ENCODE results near the gene ANGPTL3.

The ANGPTL3 gene

DNA sequence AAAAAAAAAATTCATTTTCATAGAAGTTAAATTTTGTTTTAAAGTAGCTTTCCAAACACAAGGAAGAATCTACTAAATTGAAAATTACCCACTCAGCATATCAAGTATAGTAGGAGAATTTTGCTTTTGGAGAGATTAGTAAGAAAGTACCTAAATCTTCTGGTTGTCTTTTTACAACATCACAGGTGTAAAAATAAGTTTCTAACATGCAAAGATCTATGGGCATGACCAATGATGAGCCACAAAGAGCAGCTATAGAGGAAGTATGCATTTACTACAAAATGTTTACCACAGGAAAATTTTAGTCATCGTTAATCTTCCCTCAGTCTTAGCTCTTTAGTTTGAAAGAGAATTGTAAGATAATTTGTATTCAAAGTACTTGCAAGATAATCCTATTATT lies 28.1 kb downstream of the ANGPTL3 start:
- Histone ChIP-seq H3K9me3 (ENCODE audit: control insufficient read depth, insufficient read depth, low read length) (no peaks in the 10 kb centered on the region), H3K4me1 (ENCODE audit: control insufficient read depth, insufficient read depth, low read length) (0 out of 2 replicates have a peak, but pooled peaks cover 4% of the 10 kb centered on the region), H3K27me3 (ENCODE audit: control insufficient read depth, insufficient read depth, low read length) (no peaks in the 10 kb centered on the region), H3K27ac (ENCODE audit: low read depth, low read length) (no peak overlapping the region), H3K4me3 (ENCODE audit: low read depth, low read length) (no peak overlapping the region), H3K9ac (ENCODE audit: low read depth, low read length) (no peak overlapping the region), H3K36me3 (ENCODE audit: control insufficient read depth, insufficient read depth, low read length) (peaks cover 6% of the 10 kb centered on the region; the same call in 1 of the 2 replicates)

DNA sequence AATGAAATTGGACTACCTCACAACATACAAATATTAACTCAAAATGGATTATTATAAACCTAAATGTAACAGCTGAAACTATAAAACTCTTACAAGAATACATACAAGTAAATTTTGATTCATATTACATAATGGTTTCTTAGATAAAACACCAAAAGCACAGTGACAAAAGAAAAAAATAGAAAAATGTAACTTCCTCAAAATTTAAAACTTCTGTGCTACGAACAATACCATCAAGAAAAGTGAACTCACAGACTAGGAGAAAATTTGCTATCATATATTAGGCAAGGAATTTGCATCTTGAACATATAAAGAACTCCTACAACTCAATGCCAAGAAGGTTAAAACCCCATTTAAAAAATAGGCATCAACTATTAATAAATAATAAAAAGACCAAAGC lies 31.2 kb downstream of the ANGPTL3 start:
- Histone ChIP-seq H3K4me1 (ENCODE audit: control insufficient read depth, insufficient read depth, low read length) (0 out of 2 replicates have a peak, but pooled peaks cover 4% of the 10 kb centered on the region), H3K4me3 (ENCODE audit: low read depth, low read length) (no peak overlapping the region), H3K36me3 (ENCODE audit: control insufficient read depth, insufficient read depth, low read length) (peaks cover 27% of the 10 kb centered on the region), H3K9me3 (ENCODE audit: control insufficient read depth, insufficient read depth, low read length) (no peaks in the 10 kb centered on the region), H3K9ac (ENCODE audit: low read depth, low read length) (no peak overlapping the region), H3K27ac (ENCODE audit: low read depth, low read length) (no peak overlapping the region), H3K27me3 (ENCODE audit: control insufficient read depth, insufficient read depth, low read length) (no peaks in the 10 kb centered on the region)

DNA sequence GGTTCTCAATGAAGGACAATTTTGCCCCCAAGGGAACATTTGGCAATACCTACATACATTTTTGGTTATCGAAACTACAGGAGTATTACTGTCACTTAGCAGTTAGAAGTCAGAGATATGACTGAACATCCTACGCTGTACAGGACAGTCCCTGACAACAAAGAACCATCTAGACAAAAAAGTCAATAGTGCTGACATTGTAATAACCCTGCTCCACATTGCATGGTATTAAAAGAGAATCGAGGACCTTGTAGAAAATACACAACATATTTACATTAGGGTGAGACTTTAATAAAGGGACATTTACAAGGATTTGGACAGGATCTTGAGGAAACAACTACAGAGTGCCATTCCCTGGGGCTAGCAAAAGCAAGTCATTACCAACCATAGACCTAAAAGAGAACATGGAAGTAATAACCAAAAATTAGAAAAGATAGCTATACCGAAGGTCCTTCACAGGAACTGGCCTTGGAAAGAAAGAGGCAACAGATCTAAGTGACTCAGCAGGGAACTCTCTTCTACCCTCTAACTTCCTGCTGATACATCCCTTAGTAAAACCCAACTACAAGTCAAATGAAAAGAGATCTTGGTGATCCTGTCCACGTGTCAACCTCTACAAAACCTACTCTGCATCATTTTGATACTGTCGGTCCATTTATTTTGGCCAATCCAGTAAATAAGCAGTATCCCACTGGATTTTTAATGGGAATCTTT lies 40.2 kb downstream of the ANGPTL3 start:
- peaks cover 25% of the 10 kb centered on the region for H3K36me3 ChIP-seq (ENCODE audit: control insufficient read depth, insufficient read depth, low read length)
- no peaks in the 10 kb centered on the region for H3K27me3 ChIP-seq (ENCODE audit: control insufficient read depth, insufficient read depth, low read length)
- H3K27ac ChIP-seq (ENCODE audit: low read depth, low read length): no peak overlapping the region
- H3K4me1 ChIP-seq (ENCODE audit: control insufficient read depth, insufficient read depth, low read length): no peaks in the 10 kb centered on the region
- H3K9ac ChIP-seq (ENCODE audit: low read depth, low read length): no peak overlapping the region
- H3K4me3 ChIP-seq (ENCODE audit: low read depth, low read length): no peak overlapping the region
- H3K9me3 ChIP-seq (ENCODE audit: control insufficient read depth, insufficient read depth, low read length): no peaks in the 10 kb centered on the region

DNA sequence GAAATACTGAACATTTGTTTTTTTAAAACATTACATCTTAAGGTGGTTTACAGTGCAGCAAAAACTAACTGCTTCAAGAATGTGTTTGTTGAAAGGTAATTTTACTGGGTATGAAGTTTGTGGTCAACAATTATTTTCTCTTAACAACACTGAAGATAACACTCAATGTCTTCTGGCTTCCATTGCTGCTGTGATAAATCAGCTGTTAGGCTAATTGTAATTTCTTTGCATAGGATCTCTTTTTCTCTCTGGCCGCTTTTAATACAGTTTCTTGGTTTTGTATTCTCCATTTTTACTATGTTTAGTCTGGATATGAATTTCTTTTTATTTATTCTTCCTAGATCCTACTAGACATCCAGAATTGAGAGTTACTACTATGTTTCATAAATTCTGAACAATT lies 46.0 kb downstream of the ANGPTL3 start:
- Histone ChIP-seq H3K36me3 (ENCODE audit: control insufficient read depth, insufficient read depth, low read length) (peaks cover 32% of the 10 kb centered on the region), H3K4me3 (ENCODE audit: low read depth, low read length) (no peak overlapping the region), H3K9me3 (ENCODE audit: control insufficient read depth, insufficient read depth, low read length) (no peaks in the 10 kb centered on the region; the same call in 1 of the 2 replicates), H3K27me3 (ENCODE audit: control insufficient read depth, insufficient read depth, low read length) (no peaks in the 10 kb centered on the region), H3K9ac (ENCODE audit: low read depth, low read length) (no peak overlapping the region), H3K4me1 (ENCODE audit: control insufficient read depth, insufficient read depth, low read length) (no peaks in the 10 kb centered on the region), H3K27ac (ENCODE audit: low read depth, low read length) (no peak overlapping the region)

DNA sequence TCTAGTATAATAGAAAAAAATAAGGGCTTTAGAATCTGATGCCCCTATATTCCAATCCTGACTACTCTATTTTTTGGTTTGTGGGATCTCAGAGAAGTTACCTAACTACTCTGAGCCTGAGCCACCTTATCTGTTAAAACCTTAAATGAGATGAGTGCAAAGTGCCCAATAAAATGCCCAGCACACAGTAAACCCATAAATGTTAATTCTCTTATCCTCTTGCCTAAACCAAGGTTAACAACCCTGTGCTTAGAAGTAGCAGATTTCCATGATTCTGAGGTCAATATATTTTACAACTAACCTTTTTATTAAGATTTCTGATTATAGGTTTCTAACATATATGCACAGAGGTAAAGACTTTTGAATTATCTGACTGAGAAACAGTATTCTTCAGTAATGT lies 55.1 kb downstream of the ANGPTL3 start:
- Histone ChIP-seq H3K4me3 (ENCODE audit: low read depth, low read length) (no peak overlapping the region), H3K27ac (ENCODE audit: low read depth, low read length) (no peak overlapping the region), H3K4me1 (ENCODE audit: control insufficient read depth, insufficient read depth, low read length) (no peaks in the 10 kb centered on the region), H3K27me3 (ENCODE audit: control insufficient read depth, insufficient read depth, low read length) (no peaks in the 10 kb centered on the region), H3K9ac (ENCODE audit: low read depth, low read length) (no peak overlapping the region), H3K9me3 (ENCODE audit: control insufficient read depth, insufficient read depth, low read length) (no peaks in the 10 kb centered on the region), H3K36me3 (ENCODE audit: control insufficient read depth, insufficient read depth, low read length) (peaks cover 22% of the 10 kb centered on the region)

DNA sequence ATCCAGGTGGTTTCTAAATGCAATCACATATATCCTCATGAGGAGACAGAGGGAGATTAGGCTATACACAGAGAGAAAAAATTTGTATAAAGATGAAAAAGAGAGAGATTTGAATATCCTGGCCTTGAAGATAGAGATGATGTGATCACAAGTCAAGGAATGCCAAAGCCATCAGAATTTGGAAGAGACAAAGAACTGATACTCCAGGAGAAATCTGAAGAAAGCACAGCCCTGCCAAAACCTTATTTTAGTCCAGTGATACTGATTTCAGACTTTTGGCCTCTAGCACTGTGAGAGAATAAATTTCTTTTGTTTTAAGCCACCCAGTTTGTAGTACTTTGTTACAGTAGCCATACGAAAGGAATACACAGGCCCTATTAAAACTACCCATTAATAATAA lies 57.4 kb downstream of the ANGPTL3 start:
- no peak overlapping the region for H3K9ac ChIP-seq (ENCODE audit: low read depth, low read length)
- peaks cover 15% of the 10 kb centered on the region for H3K36me3 ChIP-seq (ENCODE audit: control insufficient read depth, insufficient read depth, low read length)
- no peak overlapping the region for H3K4me3 ChIP-seq (ENCODE audit: low read depth, low read length)
- H3K9me3 ChIP-seq (ENCODE audit: control insufficient read depth, insufficient read depth, low read length): no peaks in the 10 kb centered on the region
- no peaks in the 10 kb centered on the region for H3K27me3 ChIP-seq (ENCODE audit: control insufficient read depth, insufficient read depth, low read length)
- no peaks in the 10 kb centered on the region for H3K4me1 ChIP-seq (ENCODE audit: control insufficient read depth, insufficient read depth, low read length)
- no peak overlapping the region for H3K27ac ChIP-seq (ENCODE audit: low read depth, low read length)

Measured in HUES48 (cell line).